K562 (cell line): ENCODE measurements around the gene PACS1. TPM values are rescaled to one million over a fixed set of nuclear protein-coding genes. Genes with fewer than 3 reads are reported as not detected.

Source experiments
- ATAC-seq: fragments of 200-7000 bp; cut with Tn5 transposase; 3 replicates; pipeline ENCODE4 v1.9.1; 2020; ENCODE audit warnings: moderate library complexity
- BruUV-seq: library from RNA; stranded (reverse); fragments of 400-500 nt; replicated peaks from 2 replicates; lab custom pipeline; 2021; lab: Mats Ljungman, UMichigan
- CTCF ChIA-PET: fragments of 300-600 bp; formaldehyde crosslinking; extraction: SDS; loops from one replicate; lab custom pipeline; 2021; ENCODE audit warnings: low intra/inter-chr PET ratio; lab: Yijun Ruan, JAX
- POLR2A ChIA-PET: fragments of 300-600, 350-650 bp; sonication (Branson Sonifier 250); formaldehyde crosslinking; extraction: SDS; loops from one replicate; lab custom pipeline; 2021; ENCODE audit warnings: antibody characterized with exemption, inconsistent platforms; lab: Yijun Ruan, JAX
- DNase-seq, 4 experiments: peaks; one replicate each; pipeline versions ENCODE4 v3.0.0 to v3.0.0-alpha.2; 2011 to 2018; ENCODE audit warnings: low spot score in 3 of 4, mixed read lengths in 3 of 4; ENCODE audit errors: extremely low read depth in 1 of 4
- FAIRE-seq: peaks from 2 replicates; lab custom pipeline; 2011; peaks lifted over from hg19 to GRCh38; lab: Jason Lieb, UNC
- H2AFZ ChIP-seq: 2 replicates; pipeline ENCODE4 v1.6.0; 2011; ENCODE audit warnings: low read depth, low read length, control low read depth, inconsistent platforms
- H3K27ac ChIP-seq: fragments of 200-600 bp; 3 replicates; pipeline ENCODE4 v1.8.0; 2011; ENCODE audit warnings: low read depth, mild to moderate bottlenecking, control low read depth, inconsistent platforms, low read length, moderate library complexity, mixed read lengths; ENCODE audit errors: extremely low read depth
- H3K27me3 ChIP-seq, 2 experiments: fragments of 300-600 bp in 1 of 2; 2 replicates in 1 of 2; 3 replicates in 1 of 2; pipeline versions ENCODE4 v1.6.0 to v1.8.0; 2011; ENCODE audit warnings: inconsistent platforms in 2 of 2, low read length in 2 of 2, mild to moderate bottlenecking in 1 of 2, mixed read lengths in 1 of 2, moderate library complexity in 1 of 2; ENCODE audit not compliant: control insufficient read depth in 2 of 2, insufficient read depth in 2 of 2
- H3K36me3 ChIP-seq: fragments of 300-600 bp; 3 replicates; pipeline ENCODE4 v1.8.0; 2011; ENCODE audit warnings: mild to moderate bottlenecking, low read length, inconsistent platforms; ENCODE audit not compliant: control insufficient read depth, insufficient read depth
- H3K4me1 ChIP-seq, 2 experiments: fragments of 200-600 bp in 1 of 2; replicated peaks in 1 of 2; 2 replicates in 1 of 2; 3 replicates in 1 of 2; pipeline versions ENCODE4 v1.5.1 to v1.8.0; 2011; ENCODE audit warnings: inconsistent platforms in 2 of 2, low read length in 2 of 2, mild to moderate bottlenecking in 1 of 2, mixed read lengths in 1 of 2, moderate library complexity in 1 of 2; ENCODE audit not compliant: control insufficient read depth in 2 of 2, insufficient read depth in 2 of 2
- H3K4me2 ChIP-seq: 2 replicates; pipeline ENCODE4 v1.6.1; 2011; ENCODE audit warnings: low read length, control low read depth, inconsistent platforms, mixed read lengths; ENCODE audit not compliant: insufficient read depth
- H3K4me3 ChIP-seq: fragments of 200-600 bp; sonication (generic), shearing (Covaris generic); 2 replicates; pipeline ENCODE4 v1.5.1; 2016; ENCODE audit warnings: control low read depth, inconsistent platforms
- H3K79me2 ChIP-seq: fragments of 200-600 bp; 3 replicates; pipeline ENCODE4 v1.8.0; 2011; ENCODE audit warnings: low read length, inconsistent platforms; ENCODE audit not compliant: control insufficient read depth, insufficient read depth
- H3K9ac ChIP-seq, 2 experiments: 2 replicates each; pipeline versions ENCODE4 v1.6.0 to v1.6.1; 2011; ENCODE audit warnings: low read depth in 2 of 2, low read length in 2 of 2, control low read depth in 1 of 2, inconsistent platforms in 1 of 2, mild to moderate bottlenecking in 1 of 2, mixed read lengths in 1 of 2; ENCODE audit not compliant: insufficient read depth in 1 of 2
- H3K9me1 ChIP-seq: one replicate; pipeline ENCODE4 v1.6.0; 2011; ENCODE audit warnings: inconsistent platforms, mild to moderate bottlenecking, low read length, moderate library complexity; ENCODE audit not compliant: control insufficient read depth, insufficient read depth
- H3K9me3 ChIP-seq: replicated peaks from 2 replicates; pipeline ENCODE4 v1.5.1; 2011; ENCODE audit warnings: low read depth, low read length, inconsistent platforms; ENCODE audit not compliant: control insufficient read depth, insufficient read depth
- H4K20me1 ChIP-seq: replicated peaks from 2 replicates; pipeline ENCODE4 v1.6.1; 2011; ENCODE audit warnings: low read length, inconsistent platforms, mixed read lengths; ENCODE audit not compliant: control insufficient read depth, insufficient read depth
- CSDE1 ChIP-seq, 2 experiments: fragments of 450-650 bp; IDR thresholded peaks; 2 replicates each; pipeline ENCODE4 v1.6.1; 2016; ENCODE audit warnings: mild to moderate bottlenecking in 1 of 2
- CTBP1 ChIP-seq: fragments of 450-650 bp; IDR thresholded peaks from 2 replicates; pipeline ENCODE4 v1.6.1; 2016; ENCODE audit warnings: borderline replicate concordance
- HMBOX1 ChIP-seq: sonication (generic); IDR thresholded peaks from 2 replicates; pipeline ENCODE4 v1.6.1; 2016
- HOXB6 ChIP-seq: fragments of 250-450 bp; sonication (Bioruptor Pico); IDR thresholded peaks from 2 replicates; pipeline ENCODE4 v1.5.1; 2022; ENCODE audit warnings: mild to moderate bottlenecking, borderline replicate concordance
- MAFF ChIP-seq: IDR thresholded peaks from 2 replicates; pipeline ENCODE4 v1.6.1; 2012; ENCODE audit warnings: low read length, improper control_type of control experiment
- MYBL2 ChIP-seq, 2 experiments: fragments of 450-650 bp in 1 of 2; sonication (generic) in 1 of 2; formaldehyde crosslinking in 1 of 2; IDR thresholded peaks; 2 replicates each; pipeline versions ENCODE4 v1.6.1 to v1.8.1; 2017 to 2022; ENCODE audit warnings: borderline replicate concordance in 1 of 2, inconsistent platforms in 1 of 2, low read depth in 1 of 2, mild to moderate bottlenecking in 1 of 2, missing genetic modification reagents in 1 of 2, moderate library complexity in 1 of 2
- NFIX ChIP-seq: fragments of 250-450 bp; sonication (Bioruptor Pico); IDR thresholded peaks from 2 replicates; pipeline ENCODE4 v1.4.0; 2020; ENCODE audit warnings: low read depth, mild to moderate bottlenecking, moderate library complexity
- PHF8 ChIP-seq: fragments of 200-600 bp; sonication (generic); IDR thresholded peaks from 2 replicates; pipeline ENCODE4 v1.6.1; 2012; ENCODE audit warnings: mixed run types, mild to moderate bottlenecking, inconsistent platforms, low read length, moderate library complexity, borderline replicate concordance
- POLR2AphosphoS5 ChIP-seq: IDR thresholded peaks from 2 replicates; pipeline ENCODE4 v1.6.1; 2011; ENCODE audit warnings: mild to moderate bottlenecking, low read depth, low read length, moderate library complexity; ENCODE audit not compliant: control insufficient read depth, insufficient read depth
- POLR3G ChIP-seq: IDR thresholded peaks from 2 replicates; pipeline ENCODE4 v1.6.1; 2011; ENCODE audit not compliant: insufficient read length, insufficient replicate concordance; ENCODE audit errors: extremely low read depth
- SMAD2 ChIP-seq: fragments of 150-350 bp; IDR thresholded peaks from 2 replicates; pipeline ENCODE4 v1.6.1; 2014; ENCODE audit warnings: low read depth, mild to moderate bottlenecking, low read length
- SMARCA5 ChIP-seq: fragments of 450-650 bp; IDR thresholded peaks from 2 replicates; pipeline ENCODE4 v1.6.1; 2016
- SNAPC5 ChIP-seq: fragments of 250-450 bp; sonication (Bioruptor Pico); IDR thresholded peaks from 2 replicates; pipeline ENCODE4 v1.8.0; 2021; ENCODE audit warnings: moderate library complexity, mild to moderate bottlenecking, inconsistent platforms
- SP1 ChIP-seq: sonication (generic); formaldehyde crosslinking; IDR thresholded peaks from 2 replicates; pipeline ENCODE4 v1.8.1; 2022; ENCODE audit warnings: mild to moderate bottlenecking, missing genetic modification reagents
- TGIF2 ChIP-seq: sonication (generic); formaldehyde crosslinking; IDR thresholded peaks from 2 replicates; pipeline ENCODE4 v1.8.1; 2022; ENCODE audit warnings: mild to moderate bottlenecking, missing genetic modification reagents, moderate library complexity
- U2AF1 ChIP-seq: fragments of 200-400 bp; formaldehyde crosslinking; optimal IDR thresholded peaks from 2 replicates; pipeline ENCODE3; 2017; ENCODE audit warnings: mild to moderate bottlenecking, low read depth, low read length, moderate library complexity
- ZNF311 ChIP-seq: fragments of 250-450 bp; sonication (Bioruptor Pico); IDR thresholded peaks from 2 replicates; pipeline ENCODE4 v1.4.0; 2020; ENCODE audit warnings: mild to moderate bottlenecking, moderate library complexity
- ZNF354B ChIP-seq: fragments of 250-450 bp; sonication (Bioruptor Pico); IDR thresholded peaks from 2 replicates; pipeline ENCODE4 v1.4.0; 2020
- ZNF57 ChIP-seq: fragments of 450-650 bp; formaldehyde crosslinking; IDR thresholded peaks from 2 replicates; pipeline ENCODE4 v1.4.0; 2020; ENCODE audit warnings: mild to moderate bottlenecking, moderate library complexity
- WGBS: fragments of 100-300 bp; shearing (Covaris generic); methylation state at CpG from one replicate; pipeline ENCODE4 v1.1.6; 2016; ENCODE audit warnings: low coverage, mixed read lengths; ENCODE audit not compliant: insufficient coverage; ENCODE audit errors: missing lambda C conversion rate; 5-methylcytosine and 5-hydroxymethylcytosine counted together
- in situ Hi-C: fragments of 300-500 bp; cut with MboI; formaldehyde crosslinking; loops from 4 replicates; pipeline ENCODE4 v1.15.0; 2018; ENCODE audit warnings: inconsistent platforms, mixed read lengths
- intact Hi-C: fragments of 100-400 bp; cut with micrococcal nuclease; formaldehyde crosslinking; loops from 2 replicates; pipeline ENCODE4 v1.14.2; 2022
- polyA plus RNA-seq, 8 experiments: library from polyadenylated mRNA; depleted of rRNA in 4 of 8; stranded (reverse) in 5 of 8; unstranded in 3 of 8; fragments of >200 nt; fragmentation: Nextera tagmentation in 2 of 8; fragmentation: Illumina TruSeq in 1 of 8; extraction: Ambion mirVana in 2 of 8; extraction: Trizol in 1 of 8; gene quantifications; 2 replicates each; pipeline versions ENCODE4 v1.2.1 to v1.2.3, GENCODE V29; 2011 to 2014; ENCODE audit warnings: inconsistent platforms in 1 of 8, missing spikeins in 1 of 8
- total RNA-seq, 7 experiments: library from RNA; depleted of rRNA in 6 of 7; stranded (reverse); fragments of >200 nt in 6 of 7; fragmentation: Illumina TruSeq in 2 of 7; extraction: Trizol in 2 of 7; gene quantifications; 2 replicates each; pipeline versions ENCODE4 v1.2.1 to v1.2.3, GENCODE V29; 2011 to 2021; ENCODE audit warnings: low replicate concordance in 1 of 7

PACS1 gene
- total and polyA plus RNA-seq, 9 of the 15 experiments (the other 6 are each of a cell fraction or from before 2014, with no cell fraction given): 0.34 to 28.1 (median 8.5) TPM

GRCh38 chr11:66259956-66260355 is 189.9 kb downstream of the PACS1 start:
- DNase-seq (no peak), FAIRE-seq (no peak), ATAC-seq (no peak)
- TF ChIP-seq ZNF311 (no peak), ZNF57 (CRISPR knock-in tag) (no peak), CSDE1 (IDR thresholded peaks at IDR 0.05) (no peak), PHF8 (no peak), POLR2AphosphoS5 (no peak), NFIX (no peak), HOXB6 (CRISPR knock-in tag) (no peak), SMARCA5 (no peak), TGIF2 (CRISPR knock-in tag) (no peak), HMBOX1 (no peak), SMAD2 (no peak), POLR3G (no peak), SNAPC5 (no peak), CTBP1 (no peak), MAFF (no peak), U2AF1 (no peak), SP1 (no peak), MYBL2 (IDR thresholded peaks at IDR 0.05; ENCODE audit: low read depth) (no peak), MYBL2 (CRISPR knock-in tag; IDR thresholded peaks at IDR 0.05; ENCODE audit: borderline replicate concordance) (no peak), ZNF354B (CRISPR knock-in tag) (no peak)
- Histone ChIP-seq H3K4me3 (no peak overlapping the region), H4K20me1 (no peaks in the 10 kb centered on the region; the same call in 1 of the 2 replicates), H3K27me3 (no peaks in the 10 kb centered on the region), H3K9me3 (no peaks in the 10 kb centered on the region), H3K36me3 (peaks cover 56% of the 10 kb centered on the region), H3K9ac (peak overlapping the region in 1 of 2 experiments; percentile 48; a peak in 1 of 4 replicates), H3K79me2 (peaks cover 19% of the 10 kb centered on the region), H3K27ac (no peak overlapping the region), H2AFZ (no peak overlapping the region), H3K4me2 (no peak overlapping the region), H3K4me1 (peaks cover 10 to 26% of the 10 kb centered on the region in 2 experiments; a peak in 4 of 5 replicates), H3K9me1 (no peaks in the 10 kb centered on the region)
- in situ Hi-C loops: no loop called here
- BruUV-seq: no TSS peak
- ChIA-PET POLR2A (no interaction called here), CTCF (no interaction called here)
- intact Hi-C loops: no loop called here
- 89% methylated on average over 4 of the region's 4 CpGs for WGBS
